SK-N-SH treated with all-trans-retinoic acid at 6 μM for 48 hours (cell line): Measurements from ENCODE around the gene AP3D1.

ENCODE experiments used
- PATZ1 ChIP-seq: fragments of 250-450 bp; sonication (Bioruptor Pico); IDR thresholded peaks from 2 replicates; pipeline ENCODE4 v1.8.0; 2020; ENCODE audit warnings: mild to moderate bottlenecking, moderate library complexity, borderline replicate concordance
- RARB ChIP-seq: fragments of 250-450 bp; sonication (Bioruptor Pico); IDR thresholded peaks from 2 replicates; pipeline ENCODE4 v1.8.0; 2021; ENCODE audit warnings: mild to moderate bottlenecking, moderate library complexity
- SNAI2 ChIP-seq: fragments of 250-450 bp; sonication (Bioruptor Pico); IDR thresholded peaks from 2 replicates; pipeline ENCODE4 v1.5.0; 2020; ENCODE audit warnings: mild to moderate bottlenecking, moderate library complexity
- TOX ChIP-seq: fragments of 250-450 bp; sonication (Bioruptor Pico); IDR thresholded peaks from 2 replicates; pipeline ENCODE4 v1.8.0; 2021; ENCODE audit warnings: mild to moderate bottlenecking, moderate library complexity, borderline replicate concordance
- TSHZ2 ChIP-seq: fragments of 250-450 bp; sonication (Bioruptor Pico); IDR thresholded peaks from 2 replicates; pipeline ENCODE4 v1.5.0; 2020; ENCODE audit warnings: mild to moderate bottlenecking, moderate library complexity

GRCh38 chr19:2127758-2128157, 23.6 kb downstream of the AP3D1 start:
- TF ChIP-seq PATZ1, result no peak
- TF ChIP-seq RARB, result no peak
- no peak for TF ChIP-seq TOX (CRISPR knock-in tag)
- TF ChIP-seq TSHZ2 (CRISPR knock-in tag), result no peak
- no peak for TF ChIP-seq SNAI2
